ENCODE data around the gene MYO5A.

The MYO5A gene

GRCh38 chr15:52343831-52344230 lies 184.8 kb downstream of the MYO5A start:
- in situ Hi-C loops (cut with MboI; ENCODE audit: low pct_unique_long_range_greater_than_20kb, low sequenced_read_pairs, unreplicated experiment), result loop anchor here (25.0 kb wide), 1 partner anchor 118 kb away; no protein-coding TSS in a partner anchor
- DNase-seq (ENCODE audit: low spot score), result no peak
- TF ChIP-seq, protein P1, sequence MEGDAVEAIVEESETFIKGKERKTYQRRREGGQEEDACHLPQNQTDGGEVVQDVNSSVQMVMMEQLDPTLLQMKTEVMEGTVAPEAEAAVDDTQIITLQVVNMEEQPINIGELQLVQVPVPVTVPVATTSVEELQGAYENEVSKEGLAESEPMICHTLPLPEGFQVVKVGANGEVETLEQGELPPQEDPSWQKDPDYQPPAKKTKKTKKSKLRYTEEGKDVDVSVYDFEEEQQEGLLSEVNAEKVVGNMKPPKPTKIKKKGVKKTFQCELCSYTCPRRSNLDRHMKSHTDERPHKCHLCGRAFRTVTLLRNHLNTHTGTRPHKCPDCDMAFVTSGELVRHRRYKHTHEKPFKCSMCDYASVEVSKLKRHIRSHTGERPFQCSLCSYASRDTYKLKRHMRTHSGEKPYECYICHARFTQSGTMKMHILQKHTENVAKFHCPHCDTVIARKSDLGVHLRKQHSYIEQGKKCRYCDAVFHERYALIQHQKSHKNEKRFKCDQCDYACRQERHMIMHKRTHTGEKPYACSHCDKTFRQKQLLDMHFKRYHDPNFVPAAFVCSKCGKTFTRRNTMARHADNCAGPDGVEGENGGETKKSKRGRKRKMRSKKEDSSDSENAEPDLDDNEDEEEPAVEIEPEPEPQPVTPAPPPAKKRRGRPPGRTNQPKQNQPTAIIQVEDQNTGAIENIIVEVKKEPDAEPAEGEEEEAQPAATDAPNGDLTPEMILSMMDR (IDR thresholded peaks at IDR 0.05; ENCODE audit: extremely low read depth, insufficient read depth, missing control alignments), result no peak

- no peak for DNase-seq (ENCODE audit: low spot score)
- TF ChIP-seq, protein P1 (IDR thresholded peaks at IDR 0.05; ENCODE audit: extremely low read depth, insufficient read depth, missing control alignments), result no peak
- in situ Hi-C loops (cut with MboI; ENCODE audit: low pct_unique_long_range_greater_than_20kb, low sequenced_read_pairs, unreplicated experiment), result loop anchor here (25.0 kb wide), 1 partner anchor 122 kb away; no protein-coding TSS in a partner anchor
Observed at GRCh38 chr15:52340093-52340492, 188.6 kb downstream of the MYO5A start.

GRCh38 chr15:52338891-52339290 lies 189.8 kb downstream of the MYO5A start:
- TF ChIP-seq, protein P1 (IDR thresholded peaks at IDR 0.05; ENCODE audit: extremely low read depth, insufficient read depth, missing control alignments), result no peak
- no peak for DNase-seq (ENCODE audit: low spot score)
- in situ Hi-C loops (cut with MboI; ENCODE audit: low pct_unique_long_range_greater_than_20kb, low sequenced_read_pairs, unreplicated experiment), result loop anchor here (25.0 kb wide), 1 partner anchor 123 kb away; no protein-coding TSS in a partner anchor

- no peak for DNase-seq (ENCODE audit: low spot score)
- TF ChIP-seq, protein P1 (IDR thresholded peaks at IDR 0.05; ENCODE audit: extremely low read depth, insufficient read depth, missing control alignments), result no peak
- in situ Hi-C loops (cut with MboI; ENCODE audit: low pct_unique_long_range_greater_than_20kb, low sequenced_read_pairs, unreplicated experiment), result loop anchor here (25.0 kb wide), 1 partner anchor 124 kb away; no protein-coding TSS in a partner anchor
Observed at GRCh38 chr15:52338058-52338457, 190.6 kb downstream of the MYO5A start.

DNA sequence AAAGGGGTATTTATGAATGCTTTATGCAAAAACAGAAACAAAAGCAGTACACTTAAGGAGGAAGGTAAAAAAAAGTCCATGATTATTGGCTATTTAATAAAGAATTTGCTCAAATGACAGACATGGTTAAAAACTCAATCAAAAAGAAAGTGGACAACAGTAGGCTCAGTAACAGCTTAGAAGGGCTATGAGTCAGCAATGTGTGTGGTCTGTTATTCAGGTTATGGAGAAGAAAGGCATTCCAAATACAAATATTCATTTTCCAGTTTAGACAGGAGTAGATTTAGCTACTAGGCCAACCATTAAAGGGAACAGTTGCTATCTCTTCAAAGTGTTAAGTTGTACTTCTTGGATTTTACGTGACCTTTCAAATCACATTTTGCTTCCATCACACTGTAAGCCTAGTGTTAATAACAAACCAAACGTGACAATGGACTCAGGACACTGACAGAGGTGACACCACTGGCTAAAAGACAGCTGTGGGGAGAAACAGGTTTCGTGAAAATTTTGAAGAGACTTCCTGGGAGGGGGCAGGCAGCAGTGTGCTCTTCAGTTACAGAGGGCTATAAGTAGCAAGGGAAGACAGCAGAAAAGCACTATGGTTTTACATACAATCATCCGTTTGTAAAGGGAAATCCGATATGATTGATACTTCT lies 191.4 kb downstream of the MYO5A start:
- DNase-seq (ENCODE audit: low spot score), result no peak
- in situ Hi-C loops (cut with MboI; ENCODE audit: low pct_unique_long_range_greater_than_20kb, low sequenced_read_pairs, unreplicated experiment), result loop anchor here (25.0 kb wide), 1 partner anchor 125 kb away; no protein-coding TSS in a partner anchor

DNA sequence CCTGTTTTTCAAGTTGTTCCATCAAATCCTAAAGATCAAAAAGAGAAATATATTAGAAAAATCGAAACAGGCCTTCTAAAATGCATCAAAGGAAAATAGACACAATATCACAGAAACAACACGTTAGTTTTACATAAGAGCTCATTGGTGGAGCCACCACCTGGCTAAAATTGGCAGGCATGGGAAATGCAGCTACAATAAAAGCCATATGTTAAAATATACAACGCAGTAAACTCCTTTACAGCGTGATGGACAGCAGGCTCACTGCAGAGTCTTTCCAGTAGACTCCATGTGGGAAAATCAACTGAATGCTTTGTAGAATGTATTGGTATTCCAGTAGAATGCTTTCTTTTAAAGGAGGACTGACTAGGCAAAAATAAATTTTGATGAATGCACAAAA lies 192.2 kb downstream of the MYO5A start:
- DNase-seq (ENCODE audit: low spot score), result no peak
- in situ Hi-C loops (cut with MboI; ENCODE audit: low pct_unique_long_range_greater_than_20kb, low sequenced_read_pairs, unreplicated experiment), result loop anchor here (25.0 kb wide), 1 partner anchor 126 kb away; no protein-coding TSS in a partner anchor

More for the DNA sequence above, 191.4 kb downstream of the MYO5A start:
- TF ChIP-seq, protein P1 (IDR thresholded peaks at IDR 0.05; ENCODE audit: extremely low read depth, insufficient read depth, missing control alignments), result no peak

More for the DNA sequence above, 192.2 kb downstream of the MYO5A start:
- TF ChIP-seq, protein P1 (IDR thresholded peaks at IDR 0.05; ENCODE audit: extremely low read depth, insufficient read depth, missing control alignments), result no peak

Data from GM13977 (cell line).